ENCODE data around the gene ISG20L2. TPM values are rescaled to one million over a fixed set of nuclear protein-coding genes. Genes with fewer than 3 reads are reported as not detected.

ISG20L2 gene
- total RNA-seq, 2 donors from 2014 or later, result 46.2 to 50.7 TPM

GRCh38 chr1:156691191-156691590 is 37.4 kb downstream of the ISG20L2 start:
- no peaks in the 10 kb centered on the region for H3K9me3 Mint-ChIP-seq
- H3K36me3 Mint-ChIP-seq, result no peaks in the 10 kb centered on the region
- DNase-seq (ENCODE audit: low spot score in 2 of 2) (no peak), ATAC-seq (no peak)
- H3K27ac Mint-ChIP-seq, result no peak overlapping the region

GRCh38 chr1:156690675-156691036 is 37.9 kb downstream of the ISG20L2 start:
- Mint-ChIP-seq H3K36me3 (no peaks in the 10 kb centered on the region), H3K27ac (no peak overlapping the region), H3K9me3 (no peaks in the 10 kb centered on the region)
- DNase-seq (ENCODE audit: low spot score in 2 of 2) (no peak), ATAC-seq (no peak)

GRCh38 chr1:156689953-156690674 is 38.5 kb downstream of the ISG20L2 start:
- peak in 1 of 2 donors; percentile 2 for ATAC-seq
- no peak for DNase-seq (ENCODE audit: low spot score in 2 of 2)
- H3K36me3 Mint-ChIP-seq, result no peaks in the 10 kb centered on the region

GRCh38 chr1:156689035-156689952 is 39.3 kb downstream of the ISG20L2 start:
- Mint-ChIP-seq H3K9me3 (no peaks in the 10 kb centered on the region), H3K27ac (no peak overlapping the region), H3K36me3 (no peaks in the 10 kb centered on the region)
- DNase-seq (ENCODE audit: low spot score in 2 of 2), result peak; percentile 70 to 77
- peak; percentile 80 to 95 for ATAC-seq

More at GRCh38 chr1:156689953-156690674, 38.5 kb downstream of the ISG20L2 start:
- no peaks in the 10 kb centered on the region for H3K9me3 Mint-ChIP-seq
- no peak overlapping the region for H3K27ac Mint-ChIP-seq

GRCh38 chr1:156684227-156684782 is 44.3 kb downstream of the ISG20L2 start:
- Mint-ChIP-seq H3K27ac (peak overlapping the region in 1 of 2 donors; percentile 82), H3K36me3 (no peaks in the 10 kb centered on the region), H3K9me3 (no peaks in the 10 kb centered on the region)
- peak; percentile 83 to 92 for ATAC-seq
- DNase-seq (ENCODE audit: low spot score in 2 of 2), result no peak

- H3K9me3 Mint-ChIP-seq, result no peaks in the 10 kb centered on the region
- DNase-seq (ENCODE audit: low spot score in 2 of 2), result no peak
- no peaks in the 10 kb centered on the region for H3K36me3 Mint-ChIP-seq
- H3K27ac Mint-ChIP-seq, result no peak overlapping the region
- ATAC-seq, result no peak
These were observed 46.2 kb downstream of the ISG20L2 start for GRCh38 chr1:156682166-156682890.

- Mint-ChIP-seq H3K36me3 (no peaks in the 10 kb centered on the region), H3K9me3 (no peaks in the 10 kb centered on the region), H3K27ac (peak overlapping the region in 1 of 2 donors; percentile 14)
- ATAC-seq (no peak), DNase-seq (ENCODE audit: low spot score in 2 of 2) (no peak)
These were observed 47.2 kb downstream of the ISG20L2 start for GRCh38 chr1:156681196-156681960.

GRCh38 chr1:156680056-156680455 is 48.5 kb downstream of the ISG20L2 start:
- Mint-ChIP-seq H3K27ac (no peak overlapping the region), H3K36me3 (no peaks in the 10 kb centered on the region), H3K9me3 (no peaks in the 10 kb centered on the region)
- ATAC-seq (no peak), DNase-seq (ENCODE audit: low spot score in 2 of 2) (no peak)

- H3K36me3 Mint-ChIP-seq, result no peaks in the 10 kb centered on the region
- H3K27ac Mint-ChIP-seq, result no peak overlapping the region
- ATAC-seq, result peak; percentile 50 to 52
These were observed 50.7 kb downstream of the ISG20L2 start for GRCh38 chr1:156677616-156678596.

GRCh38 chr1:156676820-156677615 is 51.5 kb downstream of the ISG20L2 start, which contains the start of gene NES:
Gene NES, minus strand, starts transcription at chr1:156677407. Its CDS starts 143 bp downstream, at chr1:156677264.
- DNase-seq (ENCODE audit: low spot score in 2 of 2) (no peak), ATAC-seq (no peak)
- H3K9me3 Mint-ChIP-seq, result no peaks in the 10 kb centered on the region
- no peak within 1 kb of the TSS for H3K27ac Mint-ChIP-seq
- no peaks in the 10 kb centered on the region for H3K36me3 Mint-ChIP-seq

More at GRCh38 chr1:156677616-156678596, 50.7 kb downstream of the ISG20L2 start:
- H3K9me3 Mint-ChIP-seq, result no peaks in the 10 kb centered on the region
- no peak for DNase-seq (ENCODE audit: low spot score in 2 of 2)

- ATAC-seq (peak in 1 of 2 donors; percentile 9), DNase-seq (ENCODE audit: low spot score in 2 of 2) (no peak)
- H3K9me3 Mint-ChIP-seq, result no peaks in the 10 kb centered on the region
- no peaks in the 10 kb centered on the region for H3K36me3 Mint-ChIP-seq
- no peak overlapping the region for H3K27ac Mint-ChIP-seq
These were observed 52.3 kb downstream of the ISG20L2 start for GRCh38 chr1:156676114-156676819.

- DNase-seq (ENCODE audit: low spot score in 2 of 2), result no peak
- ATAC-seq, result no peak
- Mint-ChIP-seq H3K27ac (no peak overlapping the region), H3K9me3 (no peaks in the 10 kb centered on the region), H3K36me3 (no peaks in the 10 kb centered on the region)
These were observed 53.1 kb downstream of the ISG20L2 start for GRCh38 chr1:156675210-156676113.

Data from activated naive CD4-positive, alpha-beta T cell treated with anti-CD3 and anti-CD28 coated beads, Interleukin-2, amount 50 U/mL, for 72 hours (primary cell).